Esophagus muscularis mucosa (tissue), 4 donors: ENCODE results near the gene SPOP. TPM values are rescaled to one million over a fixed set of nuclear protein-coding genes. Genes with fewer than 3 reads are reported as not detected.
A peak's percentile ranks its signal among the peaks of the same experiment; 100 is the strongest.

Source experiments
- DNase-seq: peaks from one replicate; pipeline ENCODE4 v3.0.0-alpha.2; 2017; ENCODE audit errors: extremely low spot score
- H3K27ac ChIP-seq, 4 donors: fragments of 200-600 bp; sonication (generic); replicated peaks in 1 of 4; 1 replicate in 3 of 4; 2 replicates in 1 of 4; pipeline ENCODE4 v1.5.1; 2016 to 2019; ENCODE audit warnings: mild to moderate bottlenecking in 1 of 4
- H3K27me3 ChIP-seq, 4 donors: fragments of 200-600 bp; sonication (generic); one replicate each; pipeline versions ENCODE4 v1.5.1 to v1.6.0; 2016 to 2019
- H3K36me3 ChIP-seq, 4 donors: fragments of 200-600 bp; sonication (generic); one replicate each; pipeline ENCODE4 v1.5.1; 2016 to 2019
- H3K4me1 ChIP-seq, 4 donors: fragments of 200-600 bp; sonication (generic); one replicate each; pipeline ENCODE4 v1.5.1; 2016 to 2019
- H3K4me3 ChIP-seq, 4 donors: fragments of 200-600 bp; sonication (generic); 1 replicate in 2 of 4; 2 replicates in 2 of 4; pipeline ENCODE4 v1.5.1; 2016 to 2019; ENCODE audit warnings: mild to moderate bottlenecking in 4 of 4, moderate library complexity in 1 of 4
- H3K9me3 ChIP-seq, 4 donors: fragments of 200-600 bp; sonication (generic); 1 replicate in 3 of 4; 2 replicates in 1 of 4; pipeline ENCODE4 v1.5.1; 2016 to 2019
- CTCF ChIP-seq, 3 experiments: fragments of 200-600 bp in 2 of 3; fragments of 450-650 bp in 1 of 3; sonication (generic) in 2 of 3; IDR thresholded peaks; one replicate each; pipeline ENCODE4 v1.5.1; 2017 to 2019; ENCODE audit warnings: antibody characterized with exemption in 3 of 3, mild to moderate bottlenecking in 2 of 3, moderate library complexity in 1 of 3
- EP300 ChIP-seq: sonication (generic); formaldehyde crosslinking; IDR thresholded peaks from one replicate; pipeline ENCODE4 v1.6.1; 2017; ENCODE audit warnings: antibody characterized with exemption
- POLR2A ChIP-seq: fragments of 450-650 bp; IDR thresholded peaks from one replicate; pipeline ENCODE4 v1.6.1; 2017; ENCODE audit warnings: antibody characterized with exemption, moderate library complexity, mild to moderate bottlenecking, low read depth
- POLR2AphosphoS5 ChIP-seq, 2 donors: sonication (generic); formaldehyde crosslinking; IDR thresholded peaks; one replicate each; pipeline ENCODE4 v1.6.1; 2017; ENCODE audit warnings: antibody characterized with exemption in 2 of 2
- WGBS: methylation state at CpG from one replicate; pipeline ENCODE4 v1.1.5; 2018; 5-methylcytosine and 5-hydroxymethylcytosine counted together
- intact Hi-C: fragments of 100-400 bp; cut with DNase I; formaldehyde crosslinking; loops from one replicate; pipeline ENCODE4 v1.15.1; 2023
- total RNA-seq, 4 donors: library from RNA; depleted of rRNA; stranded (reverse); fragments of >200 nt; gene quantifications; one replicate each; pipeline versions ENCODE4 v1.1.0 to v1.2.1, GENCODE V29; 2016

The SPOP gene
- total RNA-seq, 4 donors from 2014 or later: 156 to 304 (median 185) TPM

- no peak for DNase-seq
- peak in 1 of 2 donors; percentile 16 for TF ChIP-seq POLR2AphosphoS5 (IDR thresholded peaks at IDR 0.05)
- no peak for TF ChIP-seq EP300
- 90% methylated on average over 12 of the region's 12 CpGs for WGBS
- H3K4me1 ChIP-seq: peaks cover 0 to 8% (median 0%) of the 10 kb centered on the region in 4 donors
- peaks cover 0 to 30% (median 12%) of the 10 kb centered on the region in 4 donors for H3K36me3 ChIP-seq
- intact Hi-C loops: no loop called here
- no peaks in the 10 kb centered on the region for H3K9me3 ChIP-seq
- H3K4me3 ChIP-seq: no peak overlapping the region
- no peaks in the 10 kb centered on the region for H3K27me3 ChIP-seq
- H3K27ac ChIP-seq: peak overlapping the region in 1 of 4 donors; percentile 58
These were observed 90.4 kb downstream of the SPOP start for GRCh38 chr17:49587366-49588073.

- H3K9me3 ChIP-seq: no peaks in the 10 kb centered on the region
- no peak overlapping the region for H3K27ac ChIP-seq
- no peaks in the 10 kb centered on the region for H3K27me3 ChIP-seq
- H3K4me3 ChIP-seq: no peak overlapping the region
- WGBS: 67% methylated on average over 3 of the region's 3 CpGs
- peaks cover 0 to 8% (median 2%) of the 10 kb centered on the region in 4 donors for H3K4me1 ChIP-seq
- intact Hi-C loops: no loop called here
- no peak for DNase-seq
- TF ChIP-seq POLR2A (no peak), POLR2AphosphoS5 (IDR thresholded peaks at IDR 0.05) (no peak), CTCF (IDR thresholded peaks at IDR 0.05) (peak in 1 of 3 experiments; percentile 10), EP300 (no peak)
- H3K36me3 ChIP-seq: peaks cover 0 to 18% (median 5%) of the 10 kb centered on the region in 4 donors
These were observed 92.4 kb downstream of the SPOP start for GRCh38 chr17:49585422-49586027.

- no peak overlapping the region for H3K27ac ChIP-seq
- no peak for DNase-seq
- H3K9me3 ChIP-seq: no peaks in the 10 kb centered on the region
- H3K27me3 ChIP-seq: no peaks in the 10 kb centered on the region
- H3K4me1 ChIP-seq: peaks cover 0 to 4% (median under 1%) of the 10 kb centered on the region in 4 donors
- no peak overlapping the region for H3K4me3 ChIP-seq
- TF ChIP-seq POLR2AphosphoS5 (IDR thresholded peaks at IDR 0.05): no peak
- no peak for TF ChIP-seq CTCF (IDR thresholded peaks at IDR 0.05)
- no peak for TF ChIP-seq POLR2A
- no peak for TF ChIP-seq EP300
- intact Hi-C loops: no loop called here
- WGBS: 95% methylated on average over 4 of the region's 4 CpGs
- H3K36me3 ChIP-seq: peaks cover 0 to 20% (median 3%) of the 10 kb centered on the region in 4 donors
These were observed 94.0 kb downstream of the SPOP start for GRCh38 chr17:49583889-49584288.

- H3K4me1 ChIP-seq: peaks cover 1 to 6% (median 4%) of the 10 kb centered on the region in 4 donors
- no peaks in the 10 kb centered on the region for H3K27me3 ChIP-seq
- no peak overlapping the region for H3K27ac ChIP-seq
These were observed 94.7 kb downstream of the SPOP start for GRCh38 chr17:49583226-49583625.

More at GRCh38 chr17:49583226-49583625, 94.7 kb downstream of the SPOP start:
- Histone ChIP-seq H3K36me3 (peaks cover 0 to 20% (median 3%) of the 10 kb centered on the region in 4 donors), H3K4me3 (no peak overlapping the region), H3K9me3 (no peaks in the 10 kb centered on the region)
- 90% methylated on average over 5 of the region's 5 CpGs for WGBS
- intact Hi-C loops: no loop called here
- TF ChIP-seq CTCF (IDR thresholded peaks at IDR 0.05): no peak
- no peak for DNase-seq
